ENCODE data around the gene CCDC174.

CCDC174 gene

GRCh38 chr3:14658978-14659377 lies 7.4 kb downstream of the CCDC174 start:
- DNase-seq = no peak

- DNase-seq = no peak
These were observed 9.4 kb downstream of the CCDC174 start for GRCh38 chr3:14660942-14661341.

GRCh38 chr3:14663396-14664135 lies 12.0 kb downstream of the CCDC174 start:
- DNase-seq = no peak

GRCh38 chr3:14664170-14664569 lies 12.6 kb downstream of the CCDC174 start:
- no peak for DNase-seq

- DNase-seq = no peak
These were observed 21.0 kb downstream of the CCDC174 start for GRCh38 chr3:14672588-14672987.

GRCh38 chr3:14674841-14675240 lies 23.3 kb downstream of the CCDC174 start, which contains the start of gene C3orf20:
Gene C3orf20 (plus strand): TSS chr3:14675141. CDS start chr3:14682714, 7,573 bp downstream.
- DNase-seq = no peak

GRCh38 chr3:14676881-14677280 lies 25.3 kb downstream of the CCDC174 start:
- DNase-seq = no peak

- no peak for DNase-seq
These were observed 26.5 kb downstream of the CCDC174 start for GRCh38 chr3:14678015-14678503.

GRCh38 chr3:14680115-14680514 lies 28.6 kb downstream of the CCDC174 start:
- no peak for DNase-seq

- no peak for DNase-seq
These were observed 29.2 kb downstream of the CCDC174 start for GRCh38 chr3:14680716-14681115.

- no peak for DNase-seq
These were observed 32.9 kb downstream of the CCDC174 start for GRCh38 chr3:14684447-14684846.

- DNase-seq = no peak
These were observed 33.6 kb downstream of the CCDC174 start for GRCh38 chr3:14685179-14685578.

- no peak for DNase-seq
These were observed 35.8 kb downstream of the CCDC174 start for GRCh38 chr3:14687360-14687759.

- no peak for DNase-seq
These were observed 37.0 kb downstream of the CCDC174 start for GRCh38 chr3:14688525-14688924.

- no peak for DNase-seq
These were observed 37.9 kb downstream of the CCDC174 start for GRCh38 chr3:14689247-14689980.

- DNase-seq = no peak
These were observed 39.7 kb downstream of the CCDC174 start for GRCh38 chr3:14691239-14691638.

GRCh38 chr3:14691719-14692118 lies 40.2 kb downstream of the CCDC174 start:
- no peak for DNase-seq

GRCh38 chr3:14698601-14699244 lies 47.2 kb downstream of the CCDC174 start:
- DNase-seq = no peak

- no peak for DNase-seq
These were observed 48.1 kb downstream of the CCDC174 start for GRCh38 chr3:14699643-14700042.

GRCh38 chr3:14700891-14701290 lies 49.3 kb downstream of the CCDC174 start:
- DNase-seq = no peak

GRCh38 chr3:14701676-14702075 lies 50.1 kb downstream of the CCDC174 start:
- DNase-seq = no peak

GRCh38 chr3:14703128-14703750 lies 51.7 kb downstream of the CCDC174 start:
- no peak for DNase-seq

- no peak for DNase-seq
These were observed 52.2 kb downstream of the CCDC174 start for GRCh38 chr3:14703791-14704190.
